Colonic mucosa (tissue), 4 donors: ENCODE results near the gene ZBTB2. TPM values are rescaled to one million over a fixed set of nuclear protein-coding genes. Genes with fewer than 3 reads are reported as not detected.

Experiments
- DNase-seq: peaks from one replicate; pipeline ENCODE4 v3.0.0-alpha.2; 2020
- H3K27ac ChIP-seq: fragments of 200-600 bp; one replicate; pipeline ENCODE4 v1.8.0; 2021
- H3K27me3 ChIP-seq: fragments of 200-600 bp; one replicate; pipeline ENCODE4 v1.8.0; 2021
- H3K36me3 ChIP-seq: fragments of 200-600 bp; one replicate; pipeline ENCODE4 v1.8.0; 2021
- H3K4me1 ChIP-seq: fragments of 200-600 bp; one replicate; pipeline ENCODE4 v1.8.0; 2021; ENCODE audit warnings: mild to moderate bottlenecking
- H3K4me3 ChIP-seq: fragments of 200-600 bp; one replicate; pipeline ENCODE4 v1.8.0; 2021
- H3K9ac ChIP-seq, 2 donors: one replicate each; pipeline ENCODE4 v1.7.0; 2013; ENCODE audit warnings: control low read depth in 2 of 2, low read depth in 2 of 2, low read length in 2 of 2
- H3K9me3 ChIP-seq: fragments of 200-600 bp; one replicate; pipeline ENCODE4 v1.8.0; 2021
- CTCF ChIP-seq: fragments of 200-600 bp; IDR thresholded peaks from one replicate; pipeline ENCODE4 v1.8.0; 2022; ENCODE audit warnings: antibody characterized with exemption, mild to moderate bottlenecking
- intact Hi-C: fragments of 100-400 bp; cut with DNase I; formaldehyde crosslinking; loops from one replicate; pipeline ENCODE4 v1.14.1; 2022
- total RNA-seq, 2 donors: library from RNA; stranded (reverse); fragmentation: NEBNext Ultra II Directional in 1 of 2; extraction: Animal tissue kit (Norgen Biotek cat#: 25700) in 1 of 2; gene quantifications; one replicate each; pipeline ENCODE4 v1.2.1, GENCODE V29; 2021
- donor health status: healthy.
- donor health status: DM: no; HTN: no; CAD: no.
- donor health status: DM: no; HTN: no; CAD: no.

Gene ZBTB2
- total RNA-seq, 2 donors from 2014 or later = 9.6 to 13.7 TPM

DNA sequence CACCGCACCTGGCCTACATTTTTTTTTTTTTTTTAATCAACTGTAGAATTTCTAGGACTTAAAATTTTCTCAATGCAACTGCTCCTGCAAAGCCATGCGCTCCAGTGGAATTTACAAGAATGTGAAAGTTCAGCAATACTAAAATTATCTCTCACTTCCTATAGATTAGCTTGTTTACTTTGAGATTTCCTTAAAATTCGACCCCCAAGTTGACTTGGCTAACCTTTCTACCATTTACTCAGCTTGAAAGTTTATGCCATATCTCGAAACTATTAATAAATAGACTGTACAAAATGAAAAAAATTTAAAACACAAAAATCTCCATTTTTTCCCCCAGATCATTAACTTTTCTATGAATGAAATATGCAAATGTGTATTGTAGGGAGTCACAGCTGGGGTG is 64.3 kb downstream of the ZBTB2 start:
- no peak for DNase-seq
- H3K27me3 ChIP-seq = peaks cover 11% of the 10 kb centered on the region
- H3K27ac ChIP-seq = no peak overlapping the region
- H3K4me3 ChIP-seq = no peak overlapping the region
- no peaks in the 10 kb centered on the region for H3K4me1 ChIP-seq
- no peaks in the 10 kb centered on the region for H3K9me3 ChIP-seq
- no peak overlapping the region for H3K9ac ChIP-seq
- no peaks in the 10 kb centered on the region for H3K36me3 ChIP-seq
- no peak for TF ChIP-seq CTCF
- intact Hi-C loops = no loop called here

DNA sequence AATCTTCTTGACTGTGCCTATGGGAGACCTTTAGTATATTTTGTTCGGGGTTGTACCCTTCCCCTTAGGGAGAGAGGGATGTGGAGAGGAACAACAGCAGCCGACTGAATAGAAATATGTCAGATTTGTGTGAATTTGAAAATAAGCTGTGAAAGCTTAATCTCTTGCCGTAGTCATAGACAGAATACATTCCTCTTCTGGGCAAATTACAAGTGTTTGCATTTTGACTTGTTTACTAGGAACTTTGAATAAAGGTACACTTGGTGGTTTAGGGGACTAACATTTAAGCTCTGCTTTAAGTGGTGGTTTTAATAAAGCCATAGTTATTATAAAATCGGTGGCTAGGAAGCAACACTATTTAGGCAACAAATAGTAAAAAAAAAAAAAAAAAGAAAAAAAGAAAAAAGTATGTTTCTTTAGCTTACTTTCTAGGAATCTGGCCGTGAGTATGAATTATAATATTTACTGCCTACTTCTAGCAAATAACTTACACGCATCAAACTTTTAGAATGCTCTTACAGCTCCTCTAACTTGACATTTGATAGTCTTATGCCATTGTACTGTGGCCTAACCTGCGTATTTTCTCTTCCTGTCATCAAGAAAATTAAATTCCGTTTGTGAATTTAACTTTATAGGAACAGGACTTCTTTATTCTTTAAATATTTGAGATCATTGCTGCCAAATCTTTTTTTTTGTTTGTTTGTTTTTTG is 65.1 kb downstream of the ZBTB2 start:
- intact Hi-C loops = no loop called here
- no peak overlapping the region for H3K9ac ChIP-seq

DNA sequence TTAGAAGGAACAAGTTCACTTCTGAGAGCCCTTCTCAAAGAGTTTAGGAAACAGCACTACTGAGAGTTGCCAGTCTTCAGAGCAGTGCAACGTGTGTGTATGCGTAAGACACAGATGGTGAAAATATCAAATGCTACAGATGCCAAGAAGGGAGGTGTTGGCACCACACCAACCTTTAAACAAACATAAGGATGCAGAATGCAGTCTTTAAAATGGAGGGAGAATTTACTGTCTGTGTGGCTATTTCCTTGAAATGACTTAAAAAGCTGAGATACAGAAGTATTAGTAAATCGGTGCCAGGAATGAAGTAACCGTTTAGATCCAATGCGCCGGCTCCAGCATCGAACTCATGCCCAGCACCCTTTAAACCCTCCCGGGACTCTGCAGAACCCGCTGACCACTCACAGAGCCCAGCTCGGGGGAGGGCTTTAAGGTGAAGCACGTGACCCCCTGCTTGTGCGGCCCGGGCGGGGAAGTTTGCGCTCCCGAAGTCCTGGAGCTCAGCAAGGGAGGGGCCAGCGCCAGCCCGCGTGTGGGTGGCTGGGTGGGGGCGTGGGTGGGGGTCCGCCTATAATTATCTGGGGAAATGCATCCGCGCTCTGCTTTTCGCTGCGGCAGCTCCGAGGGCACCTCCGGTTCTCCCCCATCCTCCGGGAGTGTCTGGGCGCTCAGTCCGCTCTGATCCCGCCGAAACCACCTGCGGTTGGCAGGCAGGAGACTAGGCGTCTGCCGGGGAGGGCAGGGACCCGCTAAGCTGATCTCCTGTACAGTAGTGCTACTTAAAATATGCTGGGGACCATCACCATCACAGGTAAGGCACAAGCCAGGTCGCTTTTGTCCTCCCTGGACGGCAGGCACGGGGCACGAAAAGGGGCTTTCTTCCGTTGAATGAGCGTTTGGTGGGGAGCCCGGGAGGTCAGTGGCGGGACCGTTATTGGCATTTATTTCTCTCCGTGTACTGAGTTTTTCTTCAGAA is 66.0 kb downstream of the ZBTB2 start:
- no peak overlapping the region for H3K27ac ChIP-seq
- no peaks in the 10 kb centered on the region for H3K4me1 ChIP-seq
- H3K27me3 ChIP-seq = peaks cover 11% of the 10 kb centered on the region
- DNase-seq = peak; percentile 55
- H3K9me3 ChIP-seq = no peaks in the 10 kb centered on the region
- no peaks in the 10 kb centered on the region for H3K36me3 ChIP-seq
- H3K4me3 ChIP-seq = peak overlapping the region; percentile 41
- intact Hi-C loops = loop anchor here (2.0 kb wide), 2 partner anchors 311 to 433 kb away; no protein-coding TSS in a partner anchor
- TF ChIP-seq CTCF = no peak
- peak overlapping the region in 1 of 2 donors; percentile 30 for H3K9ac ChIP-seq

More for the DNA sequence above, 65.1 kb downstream of the ZBTB2 start:
- H3K4me3 ChIP-seq = no peak overlapping the region
- H3K27ac ChIP-seq = no peak overlapping the region
- H3K27me3 ChIP-seq = peaks cover 11% of the 10 kb centered on the region
- TF ChIP-seq CTCF = no peak
- no peaks in the 10 kb centered on the region for H3K4me1 ChIP-seq
- no peak for DNase-seq
- H3K9me3 ChIP-seq = no peaks in the 10 kb centered on the region
- H3K36me3 ChIP-seq = no peaks in the 10 kb centered on the region

GRCh38 chr6:151324488-151324825 is 66.9 kb downstream of the ZBTB2 start:
- H3K9me3 ChIP-seq = no peaks in the 10 kb centered on the region
- no peaks in the 10 kb centered on the region for H3K4me1 ChIP-seq
- no peak overlapping the region for H3K27ac ChIP-seq
- intact Hi-C loops = loop anchor here (2.0 kb wide), 2 partner anchors 310 to 432 kb away; no protein-coding TSS in a partner anchor
- DNase-seq = no peak
- no peak overlapping the region for H3K4me3 ChIP-seq
- no peaks in the 10 kb centered on the region for H3K36me3 ChIP-seq
- H3K27me3 ChIP-seq = peaks cover 11% of the 10 kb centered on the region
- TF ChIP-seq CTCF = no peak
- no peak overlapping the region for H3K9ac ChIP-seq

GRCh38 chr6:151323791-151324487 is 67.4 kb downstream of the ZBTB2 start:
- peak; percentile 83 for DNase-seq
- Histone ChIP-seq H3K27me3 (peaks cover 11% of the 10 kb centered on the region), H3K27ac (no peak overlapping the region), H3K9me3 (no peaks in the 10 kb centered on the region), H3K4me1 (no peaks in the 10 kb centered on the region), H3K4me3 (no peak overlapping the region), H3K36me3 (no peaks in the 10 kb centered on the region), H3K9ac (no peak overlapping the region)
- TF ChIP-seq CTCF = peak; percentile 98
- intact Hi-C loops = loop anchor here (2.0 kb wide), 2 partner anchors 309 to 431 kb away; no protein-coding TSS in a partner anchor
